HepG2 (cell line): ENCODE measurements around the gene NEMF. TPM values are rescaled to one million over a fixed set of nuclear protein-coding genes. Genes with fewer than 3 reads are reported as not detected.

Experiments used
- polyA plus RNA-seq, 8 experiments: library from polyadenylated mRNA; depleted of rRNA in 3 of 8; stranded (reverse) in 7 of 8; unstranded in 1 of 8; fragments of >200 nt; fragmentation: Illumina TruSeq in 4 of 8; extraction: Trizol in 4 of 8; gene quantifications; 2 replicates each; pipeline versions ENCODE4 v1.2.1 to v1.2.3, GENCODE V29; 2011 to 2016; ENCODE audit warnings: low read depth in 4 of 8, missing spikeins in 1 of 8, mixed read lengths in 1 of 8; ENCODE audit not compliant: insufficient read depth in 1 of 8
- small RNA-seq, 3 experiments: library from RNA; depleted of rRNA; stranded (forward); fragments of <200 nt; gene quantifications; one replicate each; pipeline ENCODE3, GENCODE V24; 2012; ENCODE audit warnings: low read depth in 2 of 3, low replicate concordance in 1 of 3; ENCODE audit not compliant: insufficient read length in 3 of 3, insufficient read depth in 2 of 3
- total RNA-seq, 5 experiments: library from RNA; depleted of rRNA; stranded (reverse); fragments of >200 nt; fragmentation: Illumina TruSeq; extraction: Trizol; gene quantifications; 2 replicates each; pipeline ENCODE4 v1.2.3, GENCODE V29; 2016; ENCODE audit warnings: low read depth in 1 of 5

Gene NEMF
- total and polyA plus RNA-seq, 2 of the 13 experiments (the other 11 are each of a cell fraction or from before 2014, with no cell fraction given) = 21.3 to 57.9 TPM

Small RNAs within 50 kb of the gene (small RNA-seq; reads per million reads assigned to genes)
- gene RF00019 (0 reads per million in 3 experiments), gene RN7SL2 (0 reads per million in 3 experiments), gene RN7SL3 (0 reads per million in 3 experiments), gene RNU6-189P (0 reads per million in 3 experiments), gene RNU6-539P (0 reads per million in 3 experiments)

Other genes starting within 250 kb of the NEMF start
- 294 and 383 TPM in 2 replicates for gene RPL36AL, start 232.2 kb downstream of the NEMF start, total RNA-seq (2016; rRNA removed; fragmentation: Illumina TruSeq; extraction: Trizol)
- gene RPL36AL, start 232.2 kb downstream of the NEMF start, polyA plus RNA-seq (2011; rRNA removed) = 84.2 and 90.0 TPM in 2 replicates
- gene MGAT2, start 232.0 kb downstream of the NEMF start, total RNA-seq (2016; rRNA removed; fragmentation: Illumina TruSeq; extraction: Trizol) = 47.2 and 51.9 TPM in 2 replicates
- gene MGAT2, start 232.0 kb downstream of the NEMF start, polyA plus RNA-seq (2011; rRNA removed) = 12.4 and 12.9 TPM in 2 replicates
- 13.6 and 17.9 TPM in 2 replicates for gene DNAAF2, start 217.5 kb downstream of the NEMF start, total RNA-seq (2016; rRNA removed; fragmentation: Illumina TruSeq; extraction: Trizol)
- gene DNAAF2, start 217.5 kb downstream of the NEMF start, polyA plus RNA-seq (2011; rRNA removed) = 6.1 TPM in 2 replicates
- gene POLE2, start 164.6 kb downstream of the NEMF start, total RNA-seq (2016; rRNA removed; fragmentation: Illumina TruSeq; extraction: Trizol) = 37.0 and 41.3 TPM in 2 replicates
- 9.7 and 16.6 TPM in 2 replicates for gene POLE2, start 164.6 kb downstream of the NEMF start, polyA plus RNA-seq (2011; rRNA removed)
- 0.11 TPM in 1 of 2 replicates, not detected in the other for gene KLHDC1, start 159.7 kb downstream of the NEMF start, total RNA-seq (2016; rRNA removed; fragmentation: Illumina TruSeq; extraction: Trizol)
- gene KLHDC1, start 159.7 kb downstream of the NEMF start, polyA plus RNA-seq (2011; rRNA removed) = 0.08 TPM in 1 of 2 replicates, not detected in the other
- gene KLHDC2, start 84.6 kb downstream of the NEMF start, total RNA-seq (2016; rRNA removed; fragmentation: Illumina TruSeq; extraction: Trizol) = 80.3 and 95.5 TPM in 2 replicates
- 139 and 170 TPM in 2 replicates for gene KLHDC2, start 84.6 kb downstream of the NEMF start, polyA plus RNA-seq (2011; rRNA removed)
- gene ARF6, start 40.3 kb upstream of the NEMF start, total RNA-seq (2016; rRNA removed; fragmentation: Illumina TruSeq; extraction: Trizol) = 31.9 and 36.1 TPM in 2 replicates
- 12.7 and 13.6 TPM in 2 replicates for gene ARF6, start 40.3 kb upstream of the NEMF start, polyA plus RNA-seq (2011; rRNA removed)